HG02759 (cell line): ENCODE measurements around the gene RAG1.

ENCODE experiments used
- ATAC-seq: cut with Tn5 transposase; IDR thresholded peaks from one replicate; pipeline ENCODE4 v1.9.1; 2021; ENCODE audit warnings: mild to moderate bottlenecking, moderate library complexity; ENCODE audit not compliant: unreplicated experiment

RAG1 gene

GRCh38 chr11:36588099-36588498, 20.3 kb downstream of the RAG1 start:
- ATAC-seq = no peak

DNA sequence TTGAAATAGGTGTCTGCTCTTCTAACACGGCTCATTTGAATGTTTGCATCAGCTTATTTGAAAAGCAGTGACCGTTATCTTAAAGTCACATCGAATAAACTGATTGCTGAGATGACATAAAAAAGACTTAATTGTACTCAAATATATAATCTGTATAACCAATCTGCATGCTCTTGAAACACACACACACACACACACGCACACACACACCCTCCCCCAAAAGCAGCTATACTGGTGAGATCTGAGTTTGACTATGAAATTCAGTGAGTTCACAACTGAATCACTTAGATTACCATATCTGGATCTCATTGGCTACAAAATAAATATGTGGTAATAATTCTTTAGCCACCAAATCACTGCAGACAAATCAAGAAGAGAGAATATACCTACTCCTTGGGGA, 22.7 kb downstream of the RAG1 start:
- ATAC-seq = no peak

GRCh38 chr11:36591433-36591832, 23.6 kb downstream of the RAG1 start:
- ATAC-seq = no peak

- ATAC-seq = peak; percentile 70
These were observed 26.6 kb downstream of the RAG1 start, which contains the start of gene IFTAP for GRCh38 chr11:36594316-36594989. TSS of gene IFTAP (plus strand) at chr11:36594502. CDS start at chr11:36610104, 15,602 bp downstream.

- ATAC-seq = no peak
These were observed 29.1 kb downstream of the RAG1 start for GRCh38 chr11:36596880-36597279.

- no peak for ATAC-seq
These were observed 30.2 kb downstream of the RAG1 start, which contains the start of gene RAG2 for GRCh38 chr11:36598051-36598450. TSS of gene RAG2 (minus strand) at chr11:36598236. CDS start at chr11:36594168, 4,068 bp downstream.

- ATAC-seq = no peak
These were observed 32.4 kb downstream of the RAG1 start for GRCh38 chr11:36600180-36600579.

DNA sequence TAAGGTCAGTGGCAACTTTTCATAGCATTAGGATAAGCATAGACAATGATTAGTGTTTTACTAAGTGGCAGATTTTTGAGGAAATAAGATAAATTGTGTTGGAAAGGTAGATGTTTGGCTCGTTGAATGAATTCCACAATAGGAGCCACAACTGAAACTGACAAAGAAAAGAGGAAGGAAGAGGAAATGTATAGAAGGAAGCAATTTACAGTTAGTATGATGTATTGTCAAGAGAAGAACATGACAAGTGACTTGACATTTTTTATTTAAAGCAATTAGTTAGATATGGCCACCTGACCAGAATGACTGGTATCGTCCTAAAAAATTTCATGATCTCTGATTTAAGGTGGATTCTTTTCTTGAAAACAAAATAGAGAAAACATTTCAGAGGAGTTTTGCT, 33.3 kb downstream of the RAG1 start:
- no peak for ATAC-seq

DNA sequence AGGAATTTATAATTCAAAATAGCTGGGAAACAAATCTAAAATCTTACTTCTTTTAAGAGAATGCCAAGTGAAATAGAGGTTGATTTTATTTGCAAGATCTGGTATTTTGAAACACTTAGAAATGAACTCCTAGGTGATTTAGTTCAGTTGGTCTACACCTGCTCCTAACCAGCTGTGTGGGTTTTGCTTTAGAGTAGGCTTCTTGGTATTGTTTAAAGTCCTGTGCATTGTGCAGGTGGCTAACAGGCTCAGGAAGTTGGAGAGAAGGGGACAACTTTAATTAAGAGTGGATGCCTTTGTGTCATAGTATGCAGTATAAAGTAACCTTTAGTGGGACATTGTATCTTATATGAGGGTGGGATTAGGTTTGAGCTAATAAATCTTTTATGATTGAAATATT, 34.3 kb downstream of the RAG1 start:
- ATAC-seq = no peak

DNA sequence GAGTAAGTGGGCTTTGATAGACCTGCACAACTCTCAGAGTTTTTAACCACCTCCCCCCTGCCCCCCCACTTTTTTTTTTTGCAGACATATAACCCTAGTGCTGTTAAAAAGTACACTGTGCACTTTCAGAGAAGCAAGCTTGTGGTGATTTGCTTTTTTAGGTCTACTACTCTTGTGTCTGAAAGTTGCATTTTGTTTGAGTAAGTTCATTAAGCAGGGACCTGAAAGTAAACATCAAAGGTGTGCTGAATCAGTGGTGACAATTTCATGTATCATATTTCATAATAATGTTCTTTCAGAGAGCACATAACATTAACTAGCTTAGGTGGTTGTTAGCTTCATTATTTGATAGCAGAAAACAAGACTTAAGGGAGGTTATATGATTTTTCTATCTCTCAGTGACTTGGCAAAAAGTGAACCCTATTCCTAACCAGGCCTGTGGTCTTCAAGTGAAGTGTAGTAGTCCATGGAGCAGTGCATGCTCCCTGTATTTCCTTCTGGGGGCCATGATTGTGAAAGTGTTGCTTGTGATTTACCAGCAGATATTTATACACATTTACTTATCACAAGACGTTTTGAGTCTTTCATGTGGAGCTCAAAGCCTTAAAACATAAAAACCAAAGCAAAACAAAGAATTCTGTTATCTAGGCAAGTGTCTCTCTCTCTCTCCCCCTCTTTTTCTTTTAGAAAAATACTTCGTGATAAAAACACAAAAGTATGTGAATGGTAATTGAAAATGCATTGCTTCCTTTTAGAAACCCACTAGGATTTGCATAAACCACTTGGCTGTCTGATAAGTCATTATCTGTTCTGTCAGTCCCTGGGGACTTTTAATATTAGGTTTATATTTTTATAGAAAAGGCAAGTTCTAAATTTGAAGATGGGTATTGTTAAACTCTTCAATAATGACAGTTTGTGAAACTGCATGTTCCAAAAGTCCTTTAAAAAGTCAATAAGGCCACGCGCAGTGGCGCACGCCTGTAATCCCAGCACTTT, 37.7 kb downstream of the RAG1 start:
- ATAC-seq = peak; percentile 53

DNA sequence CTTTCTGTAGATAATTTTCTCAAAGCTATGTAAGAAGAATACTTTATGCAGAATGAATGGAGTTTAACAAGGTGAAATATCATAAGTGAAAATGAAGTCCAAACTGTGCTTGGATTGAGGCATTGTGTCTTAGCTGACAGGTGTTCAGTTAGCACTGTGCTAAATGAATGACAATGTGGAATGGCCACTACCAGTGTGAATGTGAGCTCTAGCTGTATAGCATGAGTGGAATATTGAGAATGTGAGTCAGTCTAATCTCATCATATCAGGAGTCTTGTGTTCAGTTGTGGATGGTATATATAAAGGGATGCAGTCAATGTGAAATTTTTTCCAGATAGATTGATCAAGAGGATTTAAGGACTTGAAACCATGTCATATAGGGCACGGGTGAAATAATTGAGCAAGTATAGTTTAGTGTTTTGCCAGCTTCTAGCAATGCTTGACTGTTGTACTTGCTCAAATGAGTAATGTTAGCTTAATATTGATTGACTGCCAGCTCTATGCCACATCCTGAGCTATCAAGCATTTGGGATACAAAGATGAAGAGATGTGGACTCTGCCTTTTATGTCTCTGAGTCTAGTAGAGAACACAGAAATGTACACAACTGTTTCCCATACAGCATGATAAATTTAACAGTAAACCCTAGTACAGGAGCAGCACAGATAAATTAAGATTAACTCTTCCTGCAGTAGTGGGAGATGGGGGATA, 40.8 kb downstream of the RAG1 start:
- no peak for ATAC-seq

GRCh38 chr11:36609383-36609782, 41.6 kb downstream of the RAG1 start:
- no peak for ATAC-seq

- ATAC-seq = no peak
These were observed 48.0 kb downstream of the RAG1 start for GRCh38 chr11:36615826-36616225.

- ATAC-seq = no peak
These were observed 49.9 kb downstream of the RAG1 start for GRCh38 chr11:36617543-36618362.

DNA sequence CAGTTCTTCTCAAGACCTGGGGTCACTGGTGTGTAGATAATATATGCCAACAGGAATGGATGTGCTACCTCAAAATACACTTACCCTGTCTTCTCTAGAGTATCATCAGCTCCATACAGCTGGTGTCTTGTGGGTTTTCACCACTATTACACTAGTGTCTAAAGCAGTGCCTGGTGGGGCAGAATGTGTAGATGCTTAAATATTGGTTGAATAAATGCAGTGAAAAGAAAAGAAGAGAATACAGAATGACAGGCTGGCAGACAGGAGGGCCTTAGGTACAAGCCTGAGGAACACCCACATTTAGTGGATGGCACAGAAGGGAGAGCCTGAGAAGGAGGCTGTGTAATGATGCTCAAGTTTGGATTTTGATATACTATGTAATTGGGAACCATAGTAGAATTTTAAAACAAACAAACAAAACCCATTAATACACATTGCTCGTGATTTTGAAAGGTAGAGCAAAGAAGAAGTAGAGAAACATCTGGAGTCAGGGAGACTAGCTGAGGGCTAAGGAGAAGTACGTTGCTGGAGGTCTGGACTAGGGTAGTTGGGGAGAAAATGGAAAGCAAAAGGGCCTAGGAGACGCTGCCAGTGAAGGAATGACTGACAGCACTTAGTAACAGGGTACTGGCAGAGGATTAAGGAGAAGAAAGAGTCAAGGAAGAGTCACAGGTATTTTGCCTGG, 50.7 kb downstream of the RAG1 start:
- no peak for ATAC-seq

GRCh38 chr11:36619502-36619901, 51.7 kb downstream of the RAG1 start:
- ATAC-seq = no peak

DNA sequence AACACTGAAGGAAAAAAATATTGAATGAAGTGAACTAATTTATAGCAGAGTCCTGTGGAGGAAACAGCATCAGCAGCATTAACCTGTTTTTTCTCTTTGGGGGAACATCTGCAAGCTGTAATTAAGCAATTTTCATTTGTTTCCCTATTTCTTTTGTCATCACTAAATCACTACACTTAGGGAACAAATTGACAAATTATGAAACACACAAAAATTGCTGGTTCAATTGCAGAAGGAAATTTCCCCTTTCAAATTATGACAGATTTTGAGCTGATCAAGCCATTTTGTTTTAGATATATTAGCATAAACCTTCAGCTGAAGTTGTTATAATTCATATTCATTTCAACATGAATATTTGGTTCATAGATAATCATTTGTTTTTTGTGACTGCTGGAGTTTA, 52.4 kb downstream of the RAG1 start:
- ATAC-seq = no peak

- peak; percentile 57 for ATAC-seq
These were observed 54.8 kb downstream of the RAG1 start for GRCh38 chr11:36622431-36623136.

DNA sequence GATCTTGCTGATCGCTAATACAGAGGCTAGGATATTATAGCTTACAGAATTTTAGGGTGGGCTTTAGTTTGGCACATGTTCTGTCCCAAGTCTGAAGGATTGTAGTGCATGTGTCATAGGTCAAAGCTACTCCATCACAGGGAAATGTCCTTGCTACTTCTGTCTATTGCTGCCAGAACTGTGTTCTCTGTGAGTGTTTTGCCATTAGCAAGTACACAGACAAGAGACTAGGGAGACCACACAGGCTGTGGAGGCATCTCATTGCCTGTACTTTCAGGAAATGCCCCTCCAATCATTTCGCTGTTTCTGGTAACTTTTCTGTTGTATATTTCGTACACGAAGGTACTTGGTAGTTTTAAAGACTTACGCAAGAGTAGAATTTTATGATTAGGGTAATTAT, 55.7 kb downstream of the RAG1 start:
- no peak for ATAC-seq
